ENCODE results near the gene CCDC12.

DNA sequence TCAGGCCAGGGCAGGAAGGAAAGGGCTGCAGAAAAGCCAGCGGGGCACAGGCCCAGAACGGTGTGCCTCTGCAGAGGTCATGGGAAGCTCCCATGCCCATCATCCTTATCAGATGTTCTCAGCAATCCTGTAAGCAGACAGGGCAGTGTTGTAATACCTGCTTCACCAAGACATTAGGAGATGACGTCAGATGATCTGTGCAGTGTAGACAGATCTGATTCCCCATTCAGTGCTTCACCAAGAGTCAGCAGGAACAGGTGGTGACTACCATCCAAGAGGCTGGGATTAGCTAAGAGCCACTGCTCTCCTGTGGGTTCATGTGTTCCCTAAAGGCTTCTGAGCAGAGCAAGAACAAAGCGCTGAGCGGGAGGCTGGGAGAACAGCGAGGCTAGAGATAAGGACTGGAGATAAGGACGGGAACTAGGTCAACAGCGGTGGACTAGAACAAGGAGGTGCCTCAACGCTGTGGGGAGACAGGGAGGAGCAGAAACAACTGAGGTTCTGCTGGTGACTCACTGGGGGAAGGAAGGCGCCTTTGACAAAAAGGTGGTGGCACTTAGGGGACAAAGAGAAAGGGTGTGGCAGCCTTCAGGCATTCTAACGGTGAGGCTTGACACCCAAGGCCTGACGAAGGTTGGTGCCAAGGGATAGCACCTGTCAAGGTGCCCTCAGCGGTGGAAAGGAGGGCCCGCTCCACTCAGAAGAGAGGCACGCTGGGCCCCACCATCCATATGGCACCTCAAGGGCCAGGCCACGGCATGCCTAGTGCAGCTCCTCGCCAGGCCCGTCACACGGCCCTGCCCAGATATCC lies 28.4 kb downstream of the CCDC12 start:
- TF ChIP-seq, protein P1, sequence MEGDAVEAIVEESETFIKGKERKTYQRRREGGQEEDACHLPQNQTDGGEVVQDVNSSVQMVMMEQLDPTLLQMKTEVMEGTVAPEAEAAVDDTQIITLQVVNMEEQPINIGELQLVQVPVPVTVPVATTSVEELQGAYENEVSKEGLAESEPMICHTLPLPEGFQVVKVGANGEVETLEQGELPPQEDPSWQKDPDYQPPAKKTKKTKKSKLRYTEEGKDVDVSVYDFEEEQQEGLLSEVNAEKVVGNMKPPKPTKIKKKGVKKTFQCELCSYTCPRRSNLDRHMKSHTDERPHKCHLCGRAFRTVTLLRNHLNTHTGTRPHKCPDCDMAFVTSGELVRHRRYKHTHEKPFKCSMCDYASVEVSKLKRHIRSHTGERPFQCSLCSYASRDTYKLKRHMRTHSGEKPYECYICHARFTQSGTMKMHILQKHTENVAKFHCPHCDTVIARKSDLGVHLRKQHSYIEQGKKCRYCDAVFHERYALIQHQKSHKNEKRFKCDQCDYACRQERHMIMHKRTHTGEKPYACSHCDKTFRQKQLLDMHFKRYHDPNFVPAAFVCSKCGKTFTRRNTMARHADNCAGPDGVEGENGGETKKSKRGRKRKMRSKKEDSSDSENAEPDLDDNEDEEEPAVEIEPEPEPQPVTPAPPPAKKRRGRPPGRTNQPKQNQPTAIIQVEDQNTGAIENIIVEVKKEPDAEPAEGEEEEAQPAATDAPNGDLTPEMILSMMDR (IDR thresholded peaks at IDR 0.05) = no peak
- TF ChIP-seq EZH2 (IDR thresholded peaks at IDR 0.05) = no peak
- no peak for TF ChIP-seq EZH2phosphoT487 (IDR thresholded peaks at IDR 0.05)
